CD4-positive, alpha-beta T cell (primary cell): ENCODE measurements around the gene FRMPD3. TPM values are rescaled to one million over a fixed set of nuclear protein-coding genes. Genes with fewer than 3 reads are reported as not detected.

Source experiments
- ATAC-seq: fragments of 200-7000 bp; cut with Tn5 transposase; one replicate; pipeline ENCODE4 v1.10.0; 2022; ENCODE audit warnings: mild to moderate bottlenecking; ENCODE audit not compliant: poor library complexity
- CTCF ChIA-PET: fragments of 350-600 bp; sonication (Branson Sonifier 250); formaldehyde crosslinking; loops from one replicate; lab custom pipeline; 2021; ENCODE audit warnings: antibody characterized with exemption, inconsistent platforms; lab: Charles Lee
- POLR2A ChIA-PET: fragments of 350-600 bp; sonication (Branson Sonifier 250); formaldehyde crosslinking; loops from one replicate; lab custom pipeline; 2021; ENCODE audit warnings: antibody characterized with exemption, inconsistent platforms; lab: Charles Lee
- DNase-seq, 14 experiments: peaks; one replicate each; pipeline ENCODE4 v3.0.0-alpha.2; 2013 to 2020; ENCODE audit warnings: mixed read lengths in 2 of 14
- H3K27ac ChIP-seq, 2 donors: one replicate each; pipeline versions ENCODE4 v1.5.1 to v1.7.0; 2013; ENCODE audit warnings: low read length in 2 of 2, low read depth in 1 of 2, mild to moderate bottlenecking in 1 of 2
- H3K27me3 ChIP-seq, 2 experiments: 1 replicate in 1 of 2; 2 replicates in 1 of 2; pipeline versions ENCODE4 v1.6.1 to v1.7.0; 2013; ENCODE audit warnings: low read length in 2 of 2, control low read depth in 1 of 2, mild to moderate bottlenecking in 1 of 2, moderate library complexity in 1 of 2; ENCODE audit not compliant: insufficient read depth in 2 of 2, control insufficient read depth in 1 of 2
- H3K36me3 ChIP-seq: one replicate; pipeline ENCODE4 v1.6.1; 2013; ENCODE audit warnings: low read length, control low read depth; ENCODE audit not compliant: insufficient read depth
- H3K4me1 ChIP-seq: one replicate; pipeline ENCODE4 v1.6.1; 2013; ENCODE audit warnings: low read length, control low read depth; ENCODE audit not compliant: insufficient read depth
- H3K4me3 ChIP-seq: one replicate; pipeline ENCODE4 v1.5.1; 2013; ENCODE audit warnings: mild to moderate bottlenecking, low read length, moderate library complexity
- H3K9me3 ChIP-seq, 2 experiments: 1 replicate in 1 of 2; 2 replicates in 1 of 2; pipeline versions ENCODE4 v1.6.1 to v1.7.0; 2013; ENCODE audit warnings: low read length in 2 of 2, mild to moderate bottlenecking in 2 of 2, control low read depth in 1 of 2, moderate library complexity in 1 of 2; ENCODE audit not compliant: control insufficient read depth in 1 of 2, insufficient read depth in 1 of 2
- H3K27ac Mint-ChIP-seq: one replicate; pipeline ENCODE4 v1.8.0; 2020; ENCODE audit warnings: mixed read lengths
- H3K27me3 Mint-ChIP-seq: one replicate; pipeline ENCODE4 v1.8.0; 2021; ENCODE audit warnings: mixed read lengths
- H3K36me3 Mint-ChIP-seq: one replicate; pipeline ENCODE4 v1.8.0; 2021; ENCODE audit warnings: low read depth, mixed read lengths
- H3K4me1 Mint-ChIP-seq: one replicate; pipeline ENCODE4 v1.8.0; 2021; ENCODE audit warnings: low read depth, mixed read lengths
- H3K4me3 Mint-ChIP-seq: one replicate; pipeline ENCODE4 v1.8.0; 2020; ENCODE audit warnings: mild to moderate bottlenecking, mixed read lengths
- H3K9me3 Mint-ChIP-seq: one replicate; pipeline ENCODE4 v1.8.0; 2020; ENCODE audit warnings: mixed read lengths
- CTCF ChIP-seq: fragments of 200-600 bp; IDR thresholded peaks from one replicate; pipeline ENCODE4 v1.8.0; 2022; ENCODE audit warnings: antibody characterized with exemption, mild to moderate bottlenecking
- intact Hi-C, 2 experiments: fragments of 100-400 bp; cut with DNase I in 1 of 2; cut with micrococcal nuclease in 1 of 2; formaldehyde crosslinking; loops; one replicate each; pipeline versions ENCODE4 v1.15.1 to v1.9.0; 2023 to 2025; cut with DNase I, micrococcal nuclease
- total RNA-seq, 174 experiments: library from RNA in 2 of 174; stranded (reverse) in 2 of 174; gene quantifications; one replicate each; pipeline ENCODE4 v1.2.3 and lab custom pipeline; 2021 to 2026

The FRMPD3 gene
- total RNA-seq, 2 experiments from 2014 or later = 0.06 TPM; not detected in 1

DNA sequence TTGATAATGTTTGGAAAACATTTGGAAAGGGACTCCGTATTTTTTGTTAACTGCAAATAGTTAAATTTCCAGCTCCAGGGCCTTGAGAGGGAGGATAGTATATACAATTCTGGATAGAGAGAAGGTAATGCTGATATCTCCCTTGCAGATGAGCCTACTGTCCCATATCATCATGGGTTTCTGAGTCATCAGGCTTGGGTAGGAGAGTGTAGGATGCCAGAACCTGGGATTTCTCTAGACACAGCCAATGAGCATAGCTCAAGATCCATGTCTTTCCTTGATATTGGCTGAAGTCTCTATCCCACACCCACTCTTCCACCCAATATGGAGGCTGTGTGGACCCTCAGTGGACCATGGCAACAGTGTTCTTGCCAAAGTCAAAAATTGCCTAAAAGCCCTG, 7.8 kb downstream of the FRMPD3 start:
- Histone ChIP-seq H3K4me3 (no peak overlapping the region), H3K4me1 (no peaks in the 10 kb centered on the region), H3K27me3 (peaks cover 4 to 6% of the 10 kb centered on the region in 2 experiments), H3K9me3 (no peaks in the 10 kb centered on the region), H3K36me3 (no peaks in the 10 kb centered on the region), H3K27ac (no peak overlapping the region)
- intact Hi-C loops = no loop called here
- no peaks in the 10 kb centered on the region for H3K4me1 Mint-ChIP-seq
- H3K27ac Mint-ChIP-seq = no peak overlapping the region
- H3K27me3 Mint-ChIP-seq = peaks cover 50% of the 10 kb centered on the region
- POLR2A ChIA-PET = no interaction called here
- H3K9me3 Mint-ChIP-seq = no peaks in the 10 kb centered on the region
- DNase-seq = no peak
- no peak overlapping the region for H3K4me3 Mint-ChIP-seq
- ATAC-seq = no peak
- no peaks in the 10 kb centered on the region for H3K36me3 Mint-ChIP-seq
- CTCF ChIA-PET = no interaction called here
- TF ChIP-seq CTCF = no peak

GRCh38 chrX:107465932-107466620, 16.6 kb downstream of the FRMPD3 start:
- H3K27me3 Mint-ChIP-seq = peaks cover 10% of the 10 kb centered on the region
- ChIA-PET CTCF (no interaction called here), POLR2A (no interaction called here)
- TF ChIP-seq CTCF = no peak
- DNase-seq (no peak), ATAC-seq (no peak)
- no peaks in the 10 kb centered on the region for H3K9me3 Mint-ChIP-seq
- Histone ChIP-seq H3K4me3 (no peak overlapping the region), H3K27ac (no peak overlapping the region), H3K9me3 (no peaks in the 10 kb centered on the region), H3K4me1 (no peaks in the 10 kb centered on the region), H3K36me3 (no peaks in the 10 kb centered on the region), H3K27me3 (no peaks in the 10 kb centered on the region)
- no peaks in the 10 kb centered on the region for H3K36me3 Mint-ChIP-seq
- no peak overlapping the region for H3K4me3 Mint-ChIP-seq
- intact Hi-C loops = no loop called here
- no peaks in the 10 kb centered on the region for H3K4me1 Mint-ChIP-seq
- no peak overlapping the region for H3K27ac Mint-ChIP-seq

DNA sequence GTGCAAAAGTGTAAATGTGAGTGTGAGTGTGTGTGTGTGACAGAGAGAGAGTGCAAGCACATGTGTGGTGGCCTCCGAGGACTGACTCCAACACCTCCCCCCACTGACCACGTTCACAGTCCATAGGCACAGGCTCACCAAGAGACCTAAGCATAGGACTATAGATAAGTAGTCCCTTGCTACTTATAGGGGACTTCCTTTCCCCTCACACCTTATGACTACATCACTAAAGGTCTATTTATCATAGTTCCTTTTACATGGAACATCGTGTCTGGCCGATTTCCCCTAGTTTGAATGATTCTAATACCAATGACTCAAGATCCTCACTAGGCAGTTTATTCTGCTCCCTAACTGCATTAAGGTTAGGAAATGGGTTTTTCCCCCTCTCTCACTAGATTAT, 17.8 kb downstream of the FRMPD3 start:
- intact Hi-C loops = no loop called here

More for the DNA sequence above, 17.8 kb downstream of the FRMPD3 start:
- ATAC-seq (no peak), DNase-seq (no peak)
- no peak for TF ChIP-seq CTCF
- Histone ChIP-seq H3K9me3 (no peaks in the 10 kb centered on the region), H3K4me1 (no peaks in the 10 kb centered on the region), H3K27ac (no peak overlapping the region), H3K4me3 (no peak overlapping the region), H3K27me3 (no peaks in the 10 kb centered on the region), H3K36me3 (no peaks in the 10 kb centered on the region)
- Mint-ChIP-seq H3K36me3 (no peaks in the 10 kb centered on the region), H3K4me1 (no peaks in the 10 kb centered on the region), H3K4me3 (no peak overlapping the region), H3K27me3 (peaks cover 4% of the 10 kb centered on the region), H3K27ac (no peak overlapping the region), H3K9me3 (no peaks in the 10 kb centered on the region)
- CTCF ChIA-PET = no interaction called here
- POLR2A ChIA-PET = no interaction called here
